HepG2 (cell line): ENCODE results near the gene GTPBP6. TPM values are rescaled to one million over a fixed set of nuclear protein-coding genes. Genes with fewer than 3 reads are reported as not detected.

Experiments used
- ETV6 ChIP-seq: sonication (generic); formaldehyde crosslinking; conservative IDR thresholded peaks from 2 replicates; pipeline ENCODE4 v1.4.0; 2020; ENCODE audit warnings: missing genetic modification reagents
- HIVEP1 ChIP-seq: sonication (generic); formaldehyde crosslinking; IDR thresholded peaks from 2 replicates; pipeline ENCODE4 v1.4.0; 2020; ENCODE audit warnings: mild to moderate bottlenecking, missing genetic modification reagents
- IKZF5 ChIP-seq: IDR thresholded peaks from 2 replicates; pipeline ENCODE4 v1.6.1; 2018; ENCODE audit warnings: missing genetic modification reagents, mild to moderate bottlenecking, missing compliant biosample characterization
- KAT8 ChIP-seq: IDR thresholded peaks from 2 replicates; pipeline ENCODE4 v1.6.1; 2016; ENCODE audit warnings: missing genetic modification reagents, missing compliant biosample characterization
- KDM2A ChIP-seq: sonication (generic); formaldehyde crosslinking; IDR thresholded peaks from 2 replicates; pipeline ENCODE4 v1.4.0; 2020; ENCODE audit warnings: low read depth, missing genetic modification reagents, borderline replicate concordance
- KLF13 ChIP-seq: sonication (generic); formaldehyde crosslinking; IDR thresholded peaks from 2 replicates; pipeline ENCODE4 v1.4.0; 2020; ENCODE audit warnings: mild to moderate bottlenecking, missing genetic modification reagents
- MAF1 ChIP-seq: sonication (generic); formaldehyde crosslinking; IDR thresholded peaks from 2 replicates; pipeline ENCODE4 v1.5.0; 2020; ENCODE audit warnings: missing genetic modification reagents, borderline replicate concordance
- NFKB2 ChIP-seq: sonication (generic); formaldehyde crosslinking; IDR thresholded peaks from 2 replicates; pipeline ENCODE4 v1.4.0; 2020; ENCODE audit warnings: missing genetic modification reagents, borderline replicate concordance
- RARA ChIP-seq: IDR thresholded peaks from 2 replicates; pipeline ENCODE4 v1.6.1; 2016; ENCODE audit warnings: missing genetic modification reagents, missing compliant biosample characterization
- SNAPC2 ChIP-seq: sonication (generic); formaldehyde crosslinking; IDR thresholded peaks from 2 replicates; pipeline ENCODE4 v1.8.1; 2022; ENCODE audit warnings: mild to moderate bottlenecking, missing genetic modification reagents
- SP2 ChIP-seq: sonication (generic); formaldehyde crosslinking; IDR thresholded peaks from 2 replicates; pipeline ENCODE4 v1.5.1; 2020; ENCODE audit warnings: mild to moderate bottlenecking, missing genetic modification reagents
- ZFY ChIP-seq: sonication (generic); formaldehyde crosslinking; IDR thresholded peaks from 2 replicates; pipeline ENCODE4 v1.4.0; 2020; ENCODE audit warnings: missing genetic modification reagents
- ZNF205 ChIP-seq: IDR thresholded peaks from 2 replicates; pipeline ENCODE4 v1.6.1; 2018; ENCODE audit warnings: missing biosample characterization, missing genetic modification reagents
- ZNF407 ChIP-seq: sonication (generic); formaldehyde crosslinking; IDR thresholded peaks from one replicate; pipeline ENCODE4 v1.5.1; 2020; ENCODE audit warnings: mild to moderate bottlenecking, missing genetic modification reagents; ENCODE audit errors: not compliant biosample characterization
- polyA plus RNA-seq, 8 experiments: library from polyadenylated mRNA; depleted of rRNA in 3 of 8; stranded (reverse) in 7 of 8; unstranded in 1 of 8; fragments of >200 nt; fragmentation: Illumina TruSeq in 4 of 8; extraction: Trizol in 4 of 8; gene quantifications; 2 replicates each; pipeline versions ENCODE4 v1.2.1 to v1.2.3, GENCODE V29; 2011 to 2016; ENCODE audit warnings: low read depth in 4 of 8, missing spikeins in 1 of 8, mixed read lengths in 1 of 8; ENCODE audit not compliant: insufficient read depth in 1 of 8
- total RNA-seq, 5 experiments: library from RNA; depleted of rRNA; stranded (reverse); fragments of >200 nt; fragmentation: Illumina TruSeq; extraction: Trizol; gene quantifications; 2 replicates each; pipeline ENCODE4 v1.2.3, GENCODE V29; 2016; ENCODE audit warnings: low read depth in 1 of 5
- TF ChIP-seq, protein P1 (sequence below): IDR thresholded peaks from 2 replicates; pipeline ENCODE4 v1.6.1; 2016; ENCODE audit warnings: missing genetic modification reagents, missing compliant biosample characterization
- TF ChIP-seq, protein P2 (sequence below): sonication (generic); formaldehyde crosslinking; IDR thresholded peaks from 2 replicates; pipeline ENCODE4 v1.9.0; 2021; ENCODE audit warnings: missing genetic modification reagents, borderline replicate concordance

Gene GTPBP6
- total and polyA plus RNA-seq, 2 of the 13 experiments (the other 11 are each of a cell fraction or from before 2014, with no cell fraction given) = 20.2 to 39.6 TPM

DNA sequence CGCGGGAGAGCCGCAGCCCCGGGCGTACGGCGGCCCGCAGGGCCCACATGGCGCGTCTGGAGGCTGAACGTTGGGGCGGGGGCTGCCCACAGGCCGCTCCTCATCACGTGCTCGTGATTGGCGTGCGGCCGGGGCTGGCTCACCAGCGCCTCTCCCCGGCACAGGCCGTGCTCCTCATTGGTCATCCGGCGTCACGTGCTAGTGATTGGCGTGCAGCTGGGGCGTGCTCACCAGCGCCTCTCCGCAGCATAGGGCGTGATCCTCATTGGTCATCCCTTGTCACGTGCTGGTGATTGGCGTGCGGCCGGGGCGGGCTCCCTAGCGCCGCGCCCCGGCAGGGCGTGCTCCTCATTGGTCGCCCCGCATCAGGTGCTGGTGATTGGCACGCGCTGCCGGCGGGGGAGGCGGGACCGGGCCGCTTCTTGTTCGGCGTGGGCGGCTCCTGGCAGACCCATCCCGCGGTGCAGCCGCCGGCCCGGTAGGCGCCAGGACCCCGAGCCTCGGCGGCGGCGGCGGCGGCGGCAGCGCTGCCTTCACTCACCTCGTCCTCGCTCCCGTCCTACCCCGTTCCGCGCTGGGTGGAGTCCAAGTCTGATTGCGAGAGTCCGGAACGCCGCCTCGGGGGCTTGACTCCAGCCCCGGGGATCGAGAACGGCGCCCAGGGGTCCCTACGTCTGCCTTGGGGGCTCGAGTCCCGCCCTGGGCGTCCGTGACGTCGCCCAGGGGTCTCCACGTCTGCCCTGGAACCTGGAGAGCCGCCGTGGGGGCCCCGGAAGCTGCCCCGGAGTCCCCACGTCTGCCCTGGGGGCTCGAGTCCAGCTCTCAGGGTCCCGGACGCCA, at the start of gene GTPBP6 (continued):
- TF ChIP-seq ZNF205 (CRISPR knock-in tag) (no peak), SP2 (CRISPR knock-in tag) (peak; percentile 90), RARA (CRISPR knock-in tag) (no peak), ETV6 (CRISPR knock-in tag) (0 out of 2 replicates have a peak, but pooled peaks have one; percentile 41), IKZF5 (CRISPR knock-in tag) (0 out of 2 replicates have a peak, but pooled peaks have one; percentile 10), NFKB2 (peak; percentile 5; the same call in 1 of the 2 replicates), SNAPC2 (0 out of 2 replicates have a peak, but pooled peaks have one; percentile 36), ZNF407 (CRISPR knock-in tag) (peak; percentile 20), KLF13 (CRISPR knock-in tag) (no peak), KAT8 (CRISPR knock-in tag) (peak; percentile 37; the same call in 1 of the 2 replicates), KDM2A (peak; percentile 56), MAF1 (CRISPR knock-in tag) (no peak), HIVEP1 (CRISPR knock-in tag) (0 out of 2 replicates have a peak, but pooled peaks have one; percentile 14), ZFY (peak; percentile 83)
- TF ChIP-seq, protein P1, sequence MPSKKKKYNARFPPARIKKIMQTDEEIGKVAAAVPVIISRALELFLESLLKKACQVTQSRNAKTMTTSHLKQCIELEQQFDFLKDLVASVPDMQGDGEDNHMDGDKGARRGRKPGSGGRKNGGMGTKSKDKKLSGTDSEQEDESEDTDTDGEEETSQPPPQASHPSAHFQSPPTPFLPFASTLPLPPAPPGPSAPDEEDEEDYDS (CRISPR knock-in tag) = peak; percentile 76
- TF ChIP-seq, protein P2, sequence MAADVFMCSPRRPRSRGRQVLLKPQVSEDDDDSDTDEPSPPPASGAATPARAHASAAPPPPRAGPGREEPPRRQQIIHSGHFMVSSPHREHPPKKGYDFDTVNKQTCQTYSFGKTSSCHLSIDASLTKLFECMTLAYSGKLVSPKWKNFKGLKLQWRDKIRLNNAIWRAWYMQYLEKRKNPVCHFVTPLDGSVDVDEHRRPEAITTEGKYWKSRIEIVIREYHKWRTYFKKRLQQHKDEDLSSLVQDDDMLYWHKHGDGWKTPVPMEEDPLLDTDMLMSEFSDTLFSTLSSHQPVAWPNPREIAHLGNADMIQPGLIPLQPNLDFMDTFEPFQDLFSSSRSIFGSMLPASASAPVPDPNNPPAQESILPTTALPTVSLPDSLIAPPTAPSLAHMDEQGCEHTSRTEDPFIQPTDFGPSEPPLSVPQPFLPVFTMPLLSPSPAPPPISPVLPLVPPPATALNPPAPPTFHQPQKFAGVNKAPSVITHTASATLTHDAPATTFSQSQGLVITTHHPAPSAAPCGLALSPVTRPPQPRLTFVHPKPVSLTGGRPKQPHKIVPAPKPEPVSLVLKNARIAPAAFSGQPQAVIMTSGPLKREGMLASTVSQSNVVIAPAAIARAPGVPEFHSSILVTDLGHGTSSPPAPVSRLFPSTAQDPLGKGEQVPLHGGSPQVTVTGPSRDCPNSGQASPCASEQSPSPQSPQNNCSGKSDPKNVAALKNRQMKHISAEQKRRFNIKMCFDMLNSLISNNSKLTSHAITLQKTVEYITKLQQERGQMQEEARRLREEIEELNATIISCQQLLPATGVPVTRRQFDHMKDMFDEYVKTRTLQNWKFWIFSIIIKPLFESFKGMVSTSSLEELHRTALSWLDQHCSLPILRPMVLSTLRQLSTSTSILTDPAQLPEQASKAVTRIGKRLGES (CRISPR knock-in tag) = 0 out of 2 replicates have a peak, but pooled peaks have one; percentile 10
